ENCODE measurements around the gene ZNF263.

Gene ZNF263

GRCh38 chr16:3248596-3248995, 34.7 kb upstream of the ZNF263 start:
- Histone ChIP-seq H3K4me1 (ENCODE audit: control insufficient read depth in 5 of 5, insufficient read depth in 5 of 5, low read length in 5 of 5) (peaks cover 0 to 2% (median 0%) of the 10 kb centered on the region in 5 donors), H3K9me3 (ENCODE audit: control insufficient read depth in 5 of 5, low read length in 5 of 5) (no peaks in the 10 kb centered on the region), H3K27ac (ENCODE audit: low read depth, low read length) (no peak overlapping the region), H3K4me3 (ENCODE audit: low read depth in 1 of 5, low read length in 5 of 5) (no peak overlapping the region), H3K9ac (ENCODE audit: low read length in 5 of 5) (no peak overlapping the region), H3K36me3 (ENCODE audit: control insufficient read depth in 5 of 5, insufficient read depth in 5 of 5, low read length in 5 of 5) (no peaks in the 10 kb centered on the region), H3K27me3 (ENCODE audit: control insufficient read depth in 5 of 5, insufficient read depth in 4 of 5, low read length in 5 of 5) (peaks cover 0 to 8% (median 3%) of the 10 kb centered on the region in 5 donors)

GRCh38 chr16:3249020-3249419, 34.3 kb upstream of the ZNF263 start:
- peaks cover 0 to 8% (median 3%) of the 10 kb centered on the region in 5 donors for H3K27me3 ChIP-seq (ENCODE audit: control insufficient read depth in 5 of 5, insufficient read depth in 4 of 5, low read length in 5 of 5)
- no peaks in the 10 kb centered on the region for H3K36me3 ChIP-seq (ENCODE audit: control insufficient read depth in 5 of 5, insufficient read depth in 5 of 5, low read length in 5 of 5)
- H3K27ac ChIP-seq (ENCODE audit: low read depth, low read length) = no peak overlapping the region
- H3K4me3 ChIP-seq (ENCODE audit: low read depth in 1 of 5, low read length in 5 of 5) = no peak overlapping the region
- no peak overlapping the region for H3K9ac ChIP-seq (ENCODE audit: low read length in 5 of 5)
- no peaks in the 10 kb centered on the region for H3K9me3 ChIP-seq (ENCODE audit: control insufficient read depth in 5 of 5, low read length in 5 of 5)
- peaks cover 0 to 2% (median 0%) of the 10 kb centered on the region in 5 donors for H3K4me1 ChIP-seq (ENCODE audit: control insufficient read depth in 5 of 5, insufficient read depth in 5 of 5, low read length in 5 of 5)

- no peak overlapping the region for H3K27ac ChIP-seq (ENCODE audit: low read depth, low read length)
- H3K27me3 ChIP-seq (ENCODE audit: control insufficient read depth in 5 of 5, insufficient read depth in 4 of 5, low read length in 5 of 5) = peaks cover 0 to 5% (median 3%) of the 10 kb centered on the region in 5 donors
- H3K4me3 ChIP-seq (ENCODE audit: low read depth in 1 of 5, low read length in 5 of 5) = no peak overlapping the region
- H3K4me1 ChIP-seq (ENCODE audit: control insufficient read depth in 5 of 5, insufficient read depth in 5 of 5, low read length in 5 of 5) = peaks cover 0 to 2% (median 0%) of the 10 kb centered on the region in 5 donors
- no peak overlapping the region for H3K9ac ChIP-seq (ENCODE audit: low read length in 5 of 5)
- H3K36me3 ChIP-seq (ENCODE audit: control insufficient read depth in 5 of 5, insufficient read depth in 5 of 5, low read length in 5 of 5) = no peaks in the 10 kb centered on the region
- no peaks in the 10 kb centered on the region for H3K9me3 ChIP-seq (ENCODE audit: control insufficient read depth in 5 of 5, low read length in 5 of 5)
Observed at GRCh38 chr16:3249451-3249850, 33.8 kb upstream of the ZNF263 start.

- peaks cover 0 to 22% (median 9%) of the 10 kb centered on the region in 5 donors for H3K4me1 ChIP-seq (ENCODE audit: control insufficient read depth in 5 of 5, insufficient read depth in 5 of 5, low read length in 5 of 5)
- no peak overlapping the region for H3K4me3 ChIP-seq (ENCODE audit: low read depth in 1 of 5, low read length in 5 of 5)
- no peak overlapping the region for H3K9ac ChIP-seq (ENCODE audit: low read length in 5 of 5)
- peaks cover 0 to 4% (median 2%) of the 10 kb centered on the region in 5 donors for H3K27me3 ChIP-seq (ENCODE audit: control insufficient read depth in 5 of 5, insufficient read depth in 4 of 5, low read length in 5 of 5)
- no peak overlapping the region for H3K27ac ChIP-seq (ENCODE audit: low read depth, low read length)
- no peaks in the 10 kb centered on the region for H3K9me3 ChIP-seq (ENCODE audit: control insufficient read depth in 5 of 5, low read length in 5 of 5)
- no peaks in the 10 kb centered on the region for H3K36me3 ChIP-seq (ENCODE audit: control insufficient read depth in 5 of 5, insufficient read depth in 5 of 5, low read length in 5 of 5)
Observed at GRCh38 chr16:3252967-3253366, 30.3 kb upstream of the ZNF263 start.

GRCh38 chr16:3254309-3254708, 29.0 kb upstream of the ZNF263 start:
- H3K9ac ChIP-seq (ENCODE audit: low read length in 5 of 5) = no peak overlapping the region
- no peaks in the 10 kb centered on the region for H3K36me3 ChIP-seq (ENCODE audit: control insufficient read depth in 5 of 5, insufficient read depth in 5 of 5, low read length in 5 of 5)
- no peak overlapping the region for H3K27ac ChIP-seq (ENCODE audit: low read depth, low read length)
- peaks cover 0 to 2% (median 0%) of the 10 kb centered on the region in 5 donors for H3K27me3 ChIP-seq (ENCODE audit: control insufficient read depth in 5 of 5, insufficient read depth in 4 of 5, low read length in 5 of 5)
- no peak overlapping the region for H3K4me3 ChIP-seq (ENCODE audit: low read depth in 1 of 5, low read length in 5 of 5)
- H3K4me1 ChIP-seq (ENCODE audit: control insufficient read depth in 5 of 5, insufficient read depth in 5 of 5, low read length in 5 of 5) = peaks cover 0 to 36% (median 21%) of the 10 kb centered on the region in 5 donors
- no peaks in the 10 kb centered on the region for H3K9me3 ChIP-seq (ENCODE audit: control insufficient read depth in 5 of 5, low read length in 5 of 5)

- Histone ChIP-seq H3K27ac (ENCODE audit: low read depth, low read length) (no peak within 1 kb of the TSS), H3K4me3 (ENCODE audit: low read depth in 1 of 5, low read length in 5 of 5) (peak within 1 kb of the TSS in 3 of 5 donors; percentile 14 to 37 (median 22)), H3K4me1 (ENCODE audit: control insufficient read depth in 5 of 5, insufficient read depth in 5 of 5, low read length in 5 of 5) (peaks cover 0 to 41% (median 26%) of the 10 kb centered on the region in 5 donors), H3K36me3 (ENCODE audit: control insufficient read depth in 5 of 5, insufficient read depth in 5 of 5, low read length in 5 of 5) (no peaks in the 10 kb centered on the region), H3K9ac (ENCODE audit: low read length in 5 of 5) (peak within 1 kb of the TSS in 1 of 5 donors; percentile 39), H3K27me3 (ENCODE audit: control insufficient read depth in 5 of 5, insufficient read depth in 4 of 5, low read length in 5 of 5) (peaks cover 0 to 2% (median 0%) of the 10 kb centered on the region in 5 donors), H3K9me3 (ENCODE audit: control insufficient read depth in 5 of 5, low read length in 5 of 5) (no peaks in the 10 kb centered on the region)
Observed at GRCh38 chr16:3256146-3256865, 27.0 kb upstream of the ZNF263 start, which contains the start of gene MEFV. Gene MEFV (minus strand): TSS chr16:3256633. CDS start chr16:3256587, 46 bp downstream.

GRCh38 chr16:3256866-3257465, 26.3 kb upstream of the ZNF263 start:
- Histone ChIP-seq H3K4me1 (ENCODE audit: control insufficient read depth in 5 of 5, insufficient read depth in 5 of 5, low read length in 5 of 5) (peaks cover 0 to 41% (median 26%) of the 10 kb centered on the region in 5 donors), H3K9me3 (ENCODE audit: control insufficient read depth in 5 of 5, low read length in 5 of 5) (no peaks in the 10 kb centered on the region), H3K9ac (ENCODE audit: low read length in 5 of 5) (no peak overlapping the region), H3K36me3 (ENCODE audit: control insufficient read depth in 5 of 5, insufficient read depth in 5 of 5, low read length in 5 of 5) (no peaks in the 10 kb centered on the region), H3K27ac (ENCODE audit: low read depth, low read length) (no peak overlapping the region), H3K27me3 (ENCODE audit: control insufficient read depth in 5 of 5, insufficient read depth in 4 of 5, low read length in 5 of 5) (peaks cover 0 to 2% (median 0%) of the 10 kb centered on the region in 5 donors), H3K4me3 (ENCODE audit: low read depth in 1 of 5, low read length in 5 of 5) (no peak overlapping the region)

GRCh38 chr16:3259836-3260235, 23.5 kb upstream of the ZNF263 start:
- Histone ChIP-seq H3K27me3 (ENCODE audit: control insufficient read depth in 5 of 5, insufficient read depth in 4 of 5, low read length in 5 of 5) (peaks cover 0 to 4% (median 0%) of the 10 kb centered on the region in 5 donors), H3K4me1 (ENCODE audit: control insufficient read depth in 5 of 5, insufficient read depth in 5 of 5, low read length in 5 of 5) (peaks cover 6 to 48% (median 31%) of the 10 kb centered on the region in 5 donors), H3K9me3 (ENCODE audit: control insufficient read depth in 5 of 5, low read length in 5 of 5) (peaks cover 0 to 4% (median 3%) of the 10 kb centered on the region in 5 donors), H3K4me3 (ENCODE audit: low read depth in 1 of 5, low read length in 5 of 5) (no peak overlapping the region), H3K36me3 (ENCODE audit: control insufficient read depth in 5 of 5, insufficient read depth in 5 of 5, low read length in 5 of 5) (peaks cover 0 to 2% (median 0%) of the 10 kb centered on the region in 5 donors), H3K27ac (ENCODE audit: low read depth, low read length) (peak overlapping the region; percentile 46), H3K9ac (ENCODE audit: low read length in 5 of 5) (no peak overlapping the region)

- H3K9ac ChIP-seq (ENCODE audit: low read length in 5 of 5) = no peak overlapping the region
- H3K27ac ChIP-seq (ENCODE audit: low read depth, low read length) = no peak overlapping the region
- H3K27me3 ChIP-seq (ENCODE audit: control insufficient read depth in 5 of 5, insufficient read depth in 4 of 5, low read length in 5 of 5) = peaks cover 0 to 4% (median 0%) of the 10 kb centered on the region in 5 donors
- peaks cover 0 to 12% (median 4%) of the 10 kb centered on the region in 5 donors for H3K36me3 ChIP-seq (ENCODE audit: control insufficient read depth in 5 of 5, insufficient read depth in 5 of 5, low read length in 5 of 5)
- H3K4me3 ChIP-seq (ENCODE audit: low read depth in 1 of 5, low read length in 5 of 5) = peak overlapping the region in 1 of 5 donors; percentile 66
- peaks cover 0 to 20% (median 4%) of the 10 kb centered on the region in 5 donors for H3K9me3 ChIP-seq (ENCODE audit: control insufficient read depth in 5 of 5, low read length in 5 of 5)
- H3K4me1 ChIP-seq (ENCODE audit: control insufficient read depth in 5 of 5, insufficient read depth in 5 of 5, low read length in 5 of 5) = peaks cover 7 to 37% (median 35%) of the 10 kb centered on the region in 5 donors
Observed at GRCh38 chr16:3262517-3262916, 20.8 kb upstream of the ZNF263 start.

All from subcutaneous abdominal adipose tissue (tissue), 5 donors.